K562 (cell line): ENCODE data around the gene HBB. TPM values are rescaled to one million over a fixed set of nuclear protein-coding genes. Genes with fewer than 3 reads are reported as not detected.

ENCODE experiments used
- ASH1L ChIP-seq: fragments of 450-650 bp; IDR thresholded peaks from 2 replicates; pipeline ENCODE4 v1.6.1; 2018; ENCODE audit warnings: borderline replicate concordance, mild to moderate bottlenecking, low read depth; ENCODE audit not compliant: partially characterized antibody
- CEBPB ChIP-seq: fragments of 450-650 bp; IDR thresholded peaks from 2 replicates; pipeline ENCODE4 v1.6.1; 2016; ENCODE audit warnings: missing genetic modification characterization, missing compliant biosample characterization
- CEBPZ ChIP-seq: fragments of 150-350 bp; IDR thresholded peaks from 2 replicates; pipeline ENCODE4 v1.6.1; 2014; ENCODE audit warnings: low read depth, mild to moderate bottlenecking, low read length, borderline replicate concordance
- CGGBP1 ChIP-seq: fragments of 250-450 bp; sonication (Bioruptor Pico); IDR thresholded peaks from 2 replicates; pipeline ENCODE4 v1.9.0; 2021; ENCODE audit warnings: mild to moderate bottlenecking
- DMBX1 ChIP-seq: fragments of 250-450 bp; sonication (Bioruptor Pico); IDR thresholded peaks from 2 replicates; pipeline ENCODE4 v1.8.0; 2022; ENCODE audit warnings: inconsistent platforms, mild to moderate bottlenecking, moderate library complexity, borderline replicate concordance
- EHMT2 ChIP-seq: fragments of 450-650 bp; IDR thresholded peaks from 2 replicates; pipeline ENCODE4 v1.6.1; 2018; ENCODE audit warnings: antibody characterized with exemption
- HES1 ChIP-seq: fragments of 450-650 bp; IDR thresholded peaks from 2 replicates; pipeline ENCODE4 v1.6.1; 2016; ENCODE audit warnings: low read depth, mild to moderate bottlenecking, moderate library complexity
- KAT8 ChIP-seq: fragments of 450-650 bp; IDR thresholded peaks from 2 replicates; pipeline ENCODE4 v1.6.1; 2016; ENCODE audit warnings: low read depth, mild to moderate bottlenecking
- PKNOX1 ChIP-seq: fragments of 450-650 bp; IDR thresholded peaks from 2 replicates; pipeline ENCODE4 v1.6.1; 2016
- POLR2G ChIP-seq: fragments of 200-400 bp; formaldehyde crosslinking; IDR thresholded peaks from 2 replicates; pipeline ENCODE4 v1.6.1; 2017; ENCODE audit warnings: low read depth, mild to moderate bottlenecking, antibody characterized with exemption, low read length, moderate library complexity
- PRMT5 ChIP-seq: sonication (generic); formaldehyde crosslinking; IDR thresholded peaks from 2 replicates; pipeline ENCODE4 v1.5.0; 2020; ENCODE audit warnings: missing genetic modification reagents
- SIRT6 ChIP-seq: IDR thresholded peaks from one replicate; pipeline ENCODE4 v1.6.1; 2012; ENCODE audit warnings: low read depth, mild to moderate bottlenecking, control low read depth, inconsistent platforms, low read length, moderate library complexity
- SMARCA4 ChIP-seq: fragments of 450-650 bp; IDR thresholded peaks from 2 replicates; pipeline ENCODE4 v1.6.1; 2016
- SMARCB1 ChIP-seq: IDR thresholded peaks from 2 replicates; pipeline ENCODE4 v1.6.1; 2011; ENCODE audit warnings: improper control_type of control experiment, low read depth; ENCODE audit not compliant: insufficient read length
- TARDBP ChIP-seq: fragments of 450-650 bp; IDR thresholded peaks from 2 replicates; pipeline ENCODE4 v1.6.1; 2016
- TEAD4 ChIP-seq, 2 experiments: sonication (generic) in 1 of 2; formaldehyde crosslinking in 1 of 2; IDR thresholded peaks; 2 replicates each; pipeline versions ENCODE4 v1.6.1 to v1.8.0; 2012 to 2022; ENCODE audit warnings: borderline replicate concordance in 1 of 2, inconsistent platforms in 1 of 2, low read length in 1 of 2, mild to moderate bottlenecking in 1 of 2, missing genetic modification reagents in 1 of 2
- THRAP3 ChIP-seq: fragments of 450-650 bp; IDR thresholded peaks from 2 replicates; pipeline ENCODE4 v1.6.1; 2016; ENCODE audit warnings: mild to moderate bottlenecking, inconsistent platforms, borderline replicate concordance
- ZFX ChIP-seq: sonication (generic); formaldehyde crosslinking; IDR thresholded peaks from 2 replicates; pipeline ENCODE4 v1.8.0; 2022; ENCODE audit warnings: mild to moderate bottlenecking, missing genetic modification reagents, moderate library complexity
- ZNF316 ChIP-seq: fragments of 450-650 bp; IDR thresholded peaks from 2 replicates; pipeline ENCODE4 v1.6.1; 2016
- ZNF408 ChIP-seq: fragments of 250-450 bp; sonication (Bioruptor Pico); IDR thresholded peaks from 2 replicates; pipeline ENCODE4 v1.4.0; 2020; ENCODE audit warnings: low read depth, mild to moderate bottlenecking, moderate library complexity
- ZNF778 ChIP-seq: fragments of 450-650 bp; formaldehyde crosslinking; IDR thresholded peaks from 2 replicates; pipeline ENCODE4 v1.4.0; 2020; ENCODE audit warnings: mild to moderate bottlenecking, moderate library complexity
- ZZZ3 ChIP-seq: fragments of 450-650 bp; IDR thresholded peaks from 2 replicates; pipeline ENCODE4 v1.6.1; 2016; ENCODE audit warnings: antibody characterized with exemption, mild to moderate bottlenecking, moderate library complexity
- polyA plus RNA-seq, 8 experiments: library from polyadenylated mRNA; depleted of rRNA in 4 of 8; stranded (reverse) in 5 of 8; unstranded in 3 of 8; fragments of >200 nt; fragmentation: Nextera tagmentation in 2 of 8; fragmentation: Illumina TruSeq in 1 of 8; extraction: Ambion mirVana in 2 of 8; extraction: Trizol in 1 of 8; gene quantifications; 2 replicates each; pipeline versions ENCODE4 v1.2.1 to v1.2.3, GENCODE V29; 2011 to 2014; ENCODE audit warnings: inconsistent platforms in 1 of 8, missing spikeins in 1 of 8
- total RNA-seq, 7 experiments: library from RNA; depleted of rRNA in 6 of 7; stranded (reverse); fragments of >200 nt in 6 of 7; fragmentation: Illumina TruSeq in 2 of 7; extraction: Trizol in 2 of 7; gene quantifications; 2 replicates each; pipeline versions ENCODE4 v1.2.1 to v1.2.3, GENCODE V29; 2011 to 2021; ENCODE audit warnings: low replicate concordance in 1 of 7

The HBB gene
- total and polyA plus RNA-seq, 9 of the 15 experiments (the other 6 are each of a cell fraction or from before 2014, with no cell fraction given), result 0.33 to 3.4 (median 1.2) TPM; not detected in 2

GRCh38 chr11:5242208-5242607 lies 15.3 kb upstream of the HBB start (continued):
- TF ChIP-seq ZNF778 (CRISPR knock-in tag) (no peak), EHMT2 (peak; percentile 45; the same call in 1 of the 2 replicates), POLR2G (peak; percentile 19; the same call in 1 of the 2 replicates), CEBPB (tag) (peak; percentile 35; the same call in 1 of the 2 replicates), PKNOX1 (peak; percentile 58), CGGBP1 (CRISPR knock-in tag) (peak; percentile 48), TEAD4 (IDR thresholded peaks at IDR 0.05; ENCODE audit: low read length) (0 out of 2 replicates have a peak, but pooled peaks have one; percentile 2), TEAD4 (CRISPR knock-in tag; IDR thresholded peaks at IDR 0.05; ENCODE audit: borderline replicate concordance) (no peak), TARDBP (no peak), THRAP3 (peak; percentile 32; the same call in 1 of the 2 replicates), KAT8 (no peak), CEBPZ (no peak), SIRT6 (no peak), PRMT5 (CRISPR knock-in tag) (no peak), ZZZ3 (no peak), ZFX (peak; percentile 36; the same call in 1 of the 2 replicates), HES1 (no peak), SMARCA4 (no peak), ASH1L (no peak), SMARCB1 (no peak), DMBX1 (CRISPR knock-in tag) (no peak), ZNF316 (no peak), ZNF408 (CRISPR knock-in tag) (no peak)
